WI38 (cell line): ENCODE measurements around the gene SH3PXD2B.
"Not testable (repeated sequence)": the region's sequence is repeated elsewhere in the genome, so short reads cannot be mapped to it uniquely, and the experiment has no call there.

Source experiments
- H3K4me3 ChIP-seq: 2 replicates; pipeline ENCODE4 v1.5.1; 2011; ENCODE audit warnings: low read depth, mild to moderate bottlenecking, control low read depth, low read length
- TF ChIP-seq, protein P1 (sequence below): IDR thresholded peaks from 2 replicates; pipeline ENCODE4 v1.5.1; 2012; ENCODE audit warnings: low read depth, mild to moderate bottlenecking, control low read depth, low read length

SH3PXD2B gene

DNA sequence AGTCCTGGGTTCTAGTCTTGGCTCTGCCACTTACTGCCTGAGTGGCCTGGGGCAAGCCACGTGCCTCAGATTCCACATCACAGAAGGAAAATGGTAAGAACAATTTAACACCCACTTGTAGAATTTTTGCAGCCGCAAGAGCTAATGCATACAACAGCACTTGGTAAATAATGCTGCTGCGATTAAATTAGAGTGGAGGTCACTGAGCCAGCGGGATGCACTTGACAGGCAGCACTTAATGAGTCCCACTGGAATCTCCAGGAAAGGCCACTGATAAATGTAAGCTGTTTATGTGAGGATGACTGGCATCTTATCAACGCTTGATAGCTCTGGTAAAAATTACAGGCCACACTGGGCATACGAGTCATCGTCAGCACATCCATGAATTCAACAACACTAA, 111.4 kb downstream of the SH3PXD2B start:
- TF ChIP-seq, protein P1, sequence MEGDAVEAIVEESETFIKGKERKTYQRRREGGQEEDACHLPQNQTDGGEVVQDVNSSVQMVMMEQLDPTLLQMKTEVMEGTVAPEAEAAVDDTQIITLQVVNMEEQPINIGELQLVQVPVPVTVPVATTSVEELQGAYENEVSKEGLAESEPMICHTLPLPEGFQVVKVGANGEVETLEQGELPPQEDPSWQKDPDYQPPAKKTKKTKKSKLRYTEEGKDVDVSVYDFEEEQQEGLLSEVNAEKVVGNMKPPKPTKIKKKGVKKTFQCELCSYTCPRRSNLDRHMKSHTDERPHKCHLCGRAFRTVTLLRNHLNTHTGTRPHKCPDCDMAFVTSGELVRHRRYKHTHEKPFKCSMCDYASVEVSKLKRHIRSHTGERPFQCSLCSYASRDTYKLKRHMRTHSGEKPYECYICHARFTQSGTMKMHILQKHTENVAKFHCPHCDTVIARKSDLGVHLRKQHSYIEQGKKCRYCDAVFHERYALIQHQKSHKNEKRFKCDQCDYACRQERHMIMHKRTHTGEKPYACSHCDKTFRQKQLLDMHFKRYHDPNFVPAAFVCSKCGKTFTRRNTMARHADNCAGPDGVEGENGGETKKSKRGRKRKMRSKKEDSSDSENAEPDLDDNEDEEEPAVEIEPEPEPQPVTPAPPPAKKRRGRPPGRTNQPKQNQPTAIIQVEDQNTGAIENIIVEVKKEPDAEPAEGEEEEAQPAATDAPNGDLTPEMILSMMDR, result no peak
- H3K4me3 ChIP-seq, result no peak overlapping the region

DNA sequence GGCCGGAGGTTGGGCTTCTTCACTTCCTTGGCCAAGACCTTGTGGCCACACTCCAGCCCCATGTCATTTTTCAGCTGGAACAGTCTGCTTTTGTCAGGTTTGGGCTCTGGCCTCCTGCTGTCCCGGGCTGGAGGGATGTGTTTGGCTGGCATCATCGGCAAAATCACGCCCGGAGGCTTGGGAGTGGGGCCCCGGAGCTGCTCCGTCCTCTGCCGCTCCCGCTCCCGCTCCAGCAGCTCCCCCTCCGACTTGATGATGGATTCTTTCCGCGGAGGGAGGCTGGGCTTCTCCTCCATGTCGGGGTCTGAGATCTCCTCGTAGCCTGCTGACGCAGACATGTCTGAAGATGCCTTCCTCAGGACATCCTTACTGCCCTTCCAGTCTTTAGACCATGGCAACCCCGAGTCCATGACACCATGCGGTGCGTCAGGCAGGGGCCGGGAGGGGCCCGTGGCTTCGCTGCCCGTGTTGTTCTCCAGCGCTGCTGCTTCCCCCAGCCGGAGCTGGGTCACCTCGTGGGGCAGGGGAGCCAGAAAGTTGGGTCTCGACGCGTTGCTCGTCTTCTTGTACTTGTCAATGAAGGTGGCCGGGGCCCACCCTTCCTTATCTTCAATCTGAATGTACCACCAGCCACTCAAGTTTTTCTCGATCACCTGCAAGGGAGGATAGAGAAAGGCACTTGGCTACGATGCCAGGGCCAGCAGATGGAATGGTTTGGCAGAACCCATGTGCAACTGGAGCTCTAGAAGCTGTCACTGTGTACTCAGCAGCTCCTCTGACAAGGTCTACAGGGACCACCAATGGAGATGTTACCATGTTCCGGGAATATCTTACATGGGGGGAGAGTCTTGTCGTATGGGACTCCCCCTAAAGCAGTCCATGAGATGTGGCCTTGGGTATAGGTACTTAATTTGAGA, 114.8 kb downstream of the SH3PXD2B start:
- TF ChIP-seq, protein P1, result no peak
- H3K4me3 ChIP-seq, result no peak overlapping the region

DNA sequence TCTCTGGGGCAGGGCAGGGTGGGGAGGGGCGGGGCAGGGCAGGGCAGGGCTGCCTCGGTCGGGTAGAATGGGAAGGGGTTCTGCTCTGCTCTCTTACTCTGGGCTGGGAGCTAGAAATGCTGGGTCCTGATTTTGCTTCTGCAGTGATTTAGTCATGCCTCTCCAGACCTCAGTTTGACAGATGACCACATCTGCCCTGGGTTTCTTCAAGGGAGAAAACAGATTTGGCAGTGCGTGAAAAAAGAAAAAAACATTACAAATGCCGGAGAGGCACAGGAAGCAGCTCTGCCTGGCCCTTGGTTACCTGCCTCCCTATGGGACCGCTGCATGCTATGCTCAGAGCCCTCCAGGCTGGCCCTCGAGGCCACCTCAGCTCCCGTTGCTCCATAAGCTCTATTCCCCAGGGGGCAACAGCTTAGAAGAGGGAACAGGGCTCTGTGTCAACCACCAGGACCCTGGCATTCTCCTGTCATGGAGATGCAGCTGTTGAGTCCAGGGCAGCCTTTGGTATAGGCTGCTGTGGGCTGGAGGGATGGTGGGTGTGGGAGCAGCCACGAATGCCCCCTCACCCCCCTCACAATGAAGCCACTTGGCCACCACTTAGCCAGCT, 117.5 kb downstream of the SH3PXD2B start:
- no peak overlapping the region for H3K4me3 ChIP-seq
- TF ChIP-seq, protein P1, result no peak

DNA sequence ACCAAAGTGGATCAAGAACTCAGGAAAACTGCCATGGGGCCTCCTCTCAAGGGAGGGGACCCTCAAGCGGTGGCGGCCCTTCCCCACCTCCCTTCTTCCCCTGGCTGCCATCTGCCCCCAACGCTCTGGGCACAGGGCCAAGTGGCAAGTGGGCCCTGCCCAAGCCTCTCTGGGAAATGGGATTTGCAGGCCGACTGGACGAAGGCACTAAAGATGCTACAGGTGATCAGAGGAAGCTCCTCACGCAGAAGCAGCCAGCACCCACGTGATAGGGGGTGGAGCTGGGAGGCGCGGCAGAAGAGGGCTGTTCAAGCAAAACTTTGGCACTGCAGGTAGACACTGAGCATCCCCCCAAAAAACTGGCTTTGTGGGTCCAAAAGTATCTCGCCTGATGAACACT, 118.1 kb downstream of the SH3PXD2B start:
- TF ChIP-seq, protein P1, result no peak
- H3K4me3 ChIP-seq, result no peak overlapping the region

DNA sequence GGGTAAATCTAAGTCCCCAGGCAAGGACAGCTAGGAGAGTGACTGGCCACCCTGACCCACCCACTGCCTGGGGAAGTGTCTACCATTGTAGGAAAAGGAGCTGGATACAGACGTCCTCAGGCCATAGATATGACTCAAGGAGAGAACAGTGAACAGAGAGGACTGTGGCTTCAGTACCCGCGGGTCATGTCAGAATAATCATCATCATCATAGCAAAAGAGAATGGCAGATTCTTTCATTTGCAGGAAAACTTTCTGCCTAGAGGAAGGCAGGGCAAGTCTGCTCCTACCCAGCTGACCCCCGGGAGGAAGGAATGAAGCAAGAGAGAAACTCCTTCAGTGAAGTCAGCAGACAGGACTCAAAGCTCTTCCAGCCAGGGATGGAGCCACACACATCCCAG, 118.6 kb downstream of the SH3PXD2B start:
- no peak overlapping the region for H3K4me3 ChIP-seq
- TF ChIP-seq, protein P1, result no peak

DNA sequence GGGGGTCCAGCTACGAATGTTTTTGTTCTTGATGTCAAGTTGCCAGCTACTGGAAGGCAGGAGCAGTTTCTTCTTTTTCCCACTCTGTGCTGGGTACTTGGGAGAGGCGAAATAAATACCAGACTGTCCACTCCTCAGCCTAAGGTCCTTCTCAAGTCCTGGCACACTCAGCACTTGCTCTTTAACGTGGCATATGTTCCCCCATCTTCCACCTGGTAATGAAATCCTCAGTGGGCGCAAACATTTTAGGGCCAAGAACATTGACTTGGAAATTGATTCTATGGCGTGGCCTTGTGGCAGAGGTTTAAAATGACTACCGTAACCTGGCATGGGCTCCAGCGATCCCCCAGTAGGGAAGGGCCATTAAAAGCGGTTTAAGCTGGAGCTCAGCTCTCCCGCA, 119.7 kb downstream of the SH3PXD2B start:
- H3K4me3 ChIP-seq, result no peak overlapping the region
- TF ChIP-seq, protein P1, result no peak

DNA sequence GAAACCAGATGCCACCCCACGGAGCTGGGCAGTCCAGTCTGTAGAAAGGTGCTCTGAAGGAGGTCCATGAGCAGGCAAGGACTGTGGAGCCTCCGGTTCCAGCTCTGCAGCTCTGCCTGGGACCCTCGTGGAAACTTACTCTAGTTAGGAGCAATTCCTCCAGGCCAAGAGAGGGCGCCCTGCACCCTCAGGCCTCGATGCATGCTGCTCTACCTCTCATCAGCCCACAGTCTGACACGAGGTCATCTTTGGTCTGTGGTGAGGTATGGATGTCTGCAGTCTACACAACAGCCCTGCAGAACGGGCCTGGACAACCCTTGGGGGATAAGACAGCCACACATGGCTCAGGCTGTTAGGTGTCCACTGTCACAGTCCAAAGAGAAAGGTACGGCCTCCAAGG, 120.1 kb downstream of the SH3PXD2B start:
- H3K4me3 ChIP-seq, result no peak overlapping the region
- TF ChIP-seq, protein P1, result no peak

DNA sequence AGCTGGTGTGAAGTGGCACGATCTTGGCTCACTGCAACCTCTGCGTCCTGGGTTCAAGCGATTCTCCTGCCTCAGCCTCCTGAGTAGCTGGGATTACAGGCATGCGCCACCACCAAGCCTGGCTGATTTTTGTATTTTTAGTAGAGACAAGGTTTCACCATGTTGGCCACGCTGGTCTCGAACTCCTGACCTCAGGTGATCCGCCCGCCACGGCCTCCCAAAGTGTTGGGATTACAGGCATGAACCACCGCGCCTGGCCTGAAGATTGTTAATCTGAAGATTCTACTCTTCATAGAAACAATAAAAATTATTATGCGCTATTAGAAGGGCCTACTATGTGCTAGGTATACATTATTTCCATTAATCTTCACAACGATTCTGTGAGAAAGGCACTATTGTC, 127.4 kb downstream of the SH3PXD2B start:
- not testable (repeated sequence) for H3K4me3 ChIP-seq
